ENCODE data around the gene MTAP.
"Not testable (repeated sequence)": the region's sequence is repeated elsewhere in the genome, so short reads cannot be mapped to it uniquely, and the experiment has no call there.

Gene MTAP

DNA sequence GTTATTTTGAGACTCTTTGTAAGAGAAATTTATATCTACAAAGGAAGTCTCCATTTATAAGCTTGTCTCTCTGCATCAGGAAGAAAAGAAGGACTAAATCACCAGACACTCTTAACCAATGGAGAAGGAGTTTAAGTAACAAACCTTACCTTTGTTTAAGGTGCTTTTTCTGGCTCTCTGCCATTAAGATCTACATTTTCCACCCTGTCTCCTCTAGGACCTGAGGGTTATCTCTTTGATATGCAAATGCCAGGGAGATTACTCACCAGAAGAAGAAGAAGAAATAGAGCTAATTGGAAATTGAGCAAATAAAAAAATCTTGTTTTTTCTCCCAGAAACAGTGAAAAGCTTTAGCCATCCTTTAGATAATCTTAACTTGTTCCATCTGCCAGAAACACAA is 130.8 kb downstream of the MTAP start:
- DNase-seq = no peak

GRCh38 chr9:21933865-21934264 is 131.4 kb downstream of the MTAP start:
- DNase-seq = no peak

DNA sequence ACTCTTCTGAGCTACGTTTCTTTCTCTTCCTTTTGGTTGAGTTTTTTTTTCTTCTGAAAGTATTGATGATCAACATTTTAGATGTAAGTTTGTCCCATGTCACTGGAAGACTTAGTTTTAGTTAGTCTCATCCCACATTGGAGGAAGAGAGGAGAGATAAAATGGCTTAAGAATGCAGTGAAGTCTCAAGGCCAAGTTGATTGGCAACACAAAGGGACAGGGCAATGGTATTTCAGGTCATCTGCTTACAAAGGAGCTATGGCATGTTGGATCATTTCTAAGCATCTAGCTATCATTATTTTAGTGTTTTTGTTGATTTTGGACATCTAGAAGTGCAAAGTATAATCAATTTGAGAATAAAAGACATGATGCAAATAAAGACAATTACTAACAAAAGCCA is 133.2 kb downstream of the MTAP start:
- no peak for DNase-seq

DNA sequence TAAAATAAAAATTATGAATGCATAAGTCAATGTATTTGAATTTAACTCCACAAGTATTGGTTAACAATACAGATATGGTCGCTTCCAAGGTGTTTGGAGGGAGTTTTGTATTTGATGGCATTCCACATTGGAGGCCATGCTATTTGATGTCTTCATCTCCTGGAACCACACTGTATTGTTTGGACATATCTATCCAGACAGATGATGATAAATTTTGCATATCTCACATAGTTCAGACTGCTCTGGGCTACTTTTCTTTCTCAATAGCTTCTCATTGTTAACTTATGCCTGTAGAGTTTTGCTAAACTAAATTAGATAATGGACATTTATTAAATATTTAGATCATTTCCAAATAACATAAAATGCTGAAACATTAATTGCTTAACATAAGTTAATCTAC is 133.7 kb downstream of the MTAP start:
- DNase-seq = no peak

GRCh38 chr9:21941337-21941995 is 139.0 kb downstream of the MTAP start:
- DNase-seq = no peak

- no peak for DNase-seq
Observed at GRCh38 chr9:21943464-21943863, 141.0 kb downstream of the MTAP start.

- no peak for DNase-seq
Observed at GRCh38 chr9:21945606-21946005, 143.2 kb downstream of the MTAP start.

DNA sequence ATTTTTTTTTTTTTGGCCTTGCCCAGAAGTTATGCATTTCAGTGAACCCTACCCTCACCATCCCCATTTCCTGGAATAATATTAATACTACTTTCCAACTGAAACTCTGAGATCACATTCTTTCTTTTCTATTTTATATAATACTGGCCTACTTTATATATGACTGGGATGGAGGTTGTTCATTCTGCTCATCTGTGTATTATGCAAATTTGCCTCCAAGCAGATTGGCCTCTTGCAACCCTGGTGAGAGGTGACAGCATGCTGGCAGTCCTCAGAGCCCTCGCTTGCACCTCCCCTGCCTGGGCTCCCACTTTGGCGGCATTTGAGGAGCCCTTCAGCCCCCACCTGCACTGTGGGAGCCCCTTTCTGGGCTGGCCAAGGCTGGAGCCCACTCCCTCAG is 156.4 kb downstream of the MTAP start:
- DNase-seq = no peak

- not testable (repeated sequence) for DNase-seq
Observed at GRCh38 chr9:21959268-21959667, 156.8 kb downstream of the MTAP start.

- DNase-seq = no peak
Observed at GRCh38 chr9:21961569-21961968, 159.1 kb downstream of the MTAP start.

DNA sequence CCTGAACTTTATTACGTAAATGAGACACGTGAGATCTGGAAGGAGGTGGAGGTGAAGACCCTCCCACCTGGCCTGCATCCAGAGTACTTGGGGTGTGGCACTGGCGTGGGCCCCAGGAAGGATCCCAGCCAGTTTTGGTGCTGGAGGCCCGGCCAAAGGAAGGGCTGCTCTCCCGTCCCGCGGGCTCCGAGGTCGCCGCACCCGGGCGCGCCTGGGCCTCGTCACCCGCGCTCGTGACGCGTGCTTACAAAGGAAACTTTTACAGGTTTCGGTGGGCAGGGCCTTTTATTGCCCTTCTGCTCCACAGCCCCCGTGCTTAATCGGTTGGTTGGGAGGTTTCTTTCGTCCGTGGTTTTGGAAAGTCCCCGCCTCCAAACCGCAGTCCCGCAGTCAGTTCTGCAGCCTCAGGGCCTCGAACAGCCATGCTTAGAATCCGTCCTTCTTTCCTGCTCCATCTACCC is 162.5 kb downstream of the MTAP start:
- peak; percentile 65 to 73 for DNase-seq

DNA sequence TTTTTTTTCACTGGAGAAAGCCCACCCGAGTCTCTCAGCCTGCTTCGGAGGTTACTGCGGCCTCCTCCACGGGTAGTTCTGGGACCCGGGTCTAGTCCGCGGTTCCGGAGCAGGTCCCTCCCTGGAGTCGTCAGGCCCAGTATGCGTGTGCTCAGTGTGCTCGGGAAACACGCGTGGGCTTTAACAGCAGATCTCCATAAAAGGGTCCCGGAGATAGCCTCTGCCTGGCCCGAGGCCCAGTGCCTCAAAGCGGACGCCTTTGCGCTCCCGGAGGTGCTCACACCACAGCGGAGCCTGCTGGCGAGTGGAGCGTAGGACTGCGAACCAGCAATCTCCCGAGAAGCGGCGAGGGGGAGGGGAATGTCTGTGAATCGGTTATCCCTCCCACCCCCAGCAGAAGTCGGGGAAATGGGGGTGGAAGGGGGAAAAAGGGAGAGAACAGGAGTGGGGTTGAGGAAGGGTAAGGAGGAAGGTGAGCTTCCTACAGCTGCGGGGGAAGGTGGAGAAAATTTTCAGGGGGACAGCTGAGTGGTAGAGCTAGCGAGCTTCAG is 163.0 kb downstream of the MTAP start:
- DNase-seq = peak; percentile 60 to 63

DNA sequence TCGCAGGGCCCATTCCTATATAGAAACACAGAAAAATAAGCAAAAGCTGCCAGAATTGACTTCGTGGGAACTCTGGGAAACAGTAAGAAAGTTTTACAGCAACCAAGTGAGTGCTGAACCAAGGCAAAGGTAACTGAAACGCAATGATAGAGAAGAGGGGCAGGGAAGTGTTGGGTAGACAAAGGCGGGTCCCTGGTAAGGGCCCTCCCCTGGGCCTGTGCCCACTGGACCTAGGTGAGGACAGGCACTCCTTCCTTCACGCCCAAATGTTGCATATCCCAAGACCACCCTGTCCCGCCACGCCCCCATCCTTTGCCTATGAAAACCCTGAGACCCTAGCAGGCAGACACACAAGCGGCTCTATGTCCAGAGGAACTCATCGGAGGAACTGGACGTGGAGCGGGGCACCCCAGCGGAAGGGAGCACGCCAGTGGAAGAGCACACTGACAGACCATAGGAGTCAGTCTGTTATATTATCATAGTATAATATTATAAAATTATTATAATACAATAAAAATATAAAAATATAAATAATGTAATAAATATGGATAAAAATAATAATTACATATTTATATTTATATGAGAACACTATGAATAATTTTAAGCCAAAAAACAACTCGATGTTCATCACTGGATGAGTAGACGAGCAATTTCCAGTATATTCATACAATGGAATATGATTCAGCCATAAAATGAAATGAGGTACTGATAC is 163.9 kb downstream of the MTAP start:
- DNase-seq = no peak

DNA sequence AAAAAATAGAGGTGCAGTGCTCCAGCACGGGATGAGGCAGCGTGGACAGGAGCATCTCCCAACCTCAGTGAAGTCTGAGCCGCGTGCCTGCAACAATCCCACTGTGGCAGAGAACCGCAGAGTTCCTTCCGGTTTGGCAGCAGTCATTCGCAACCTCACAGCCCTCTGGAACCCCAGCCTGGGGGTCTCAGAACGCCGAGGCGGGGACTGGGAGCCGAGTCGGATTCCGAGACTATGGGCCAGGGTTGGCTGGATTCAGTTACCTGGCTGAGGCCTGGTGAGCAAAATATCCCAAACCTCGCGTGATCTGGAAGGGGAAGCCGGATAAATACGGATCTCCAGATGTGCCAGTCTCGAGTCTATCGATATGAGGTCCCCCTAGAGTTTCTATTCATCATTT is 164.7 kb downstream of the MTAP start:
- no peak for DNase-seq

DNA sequence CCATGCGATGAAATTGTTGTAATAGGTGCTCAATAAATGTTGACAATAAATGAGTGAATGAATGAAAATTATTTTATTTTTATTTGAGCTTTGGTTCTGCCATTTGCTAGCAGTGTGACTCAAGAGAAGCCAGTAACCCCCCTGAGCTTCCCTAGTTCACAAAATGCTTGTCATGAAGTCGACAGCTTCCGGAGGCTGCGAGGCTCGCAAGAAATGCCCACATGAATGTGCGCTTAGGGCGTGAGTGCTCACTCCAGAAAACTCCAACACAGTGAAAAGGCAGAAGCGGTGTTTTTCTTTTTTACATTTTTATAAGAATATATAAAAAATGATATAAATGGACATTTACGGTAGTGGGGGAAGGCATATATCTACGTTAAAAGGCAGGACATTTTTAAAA is 165.3 kb downstream of the MTAP start:
- no peak for DNase-seq

DNA sequence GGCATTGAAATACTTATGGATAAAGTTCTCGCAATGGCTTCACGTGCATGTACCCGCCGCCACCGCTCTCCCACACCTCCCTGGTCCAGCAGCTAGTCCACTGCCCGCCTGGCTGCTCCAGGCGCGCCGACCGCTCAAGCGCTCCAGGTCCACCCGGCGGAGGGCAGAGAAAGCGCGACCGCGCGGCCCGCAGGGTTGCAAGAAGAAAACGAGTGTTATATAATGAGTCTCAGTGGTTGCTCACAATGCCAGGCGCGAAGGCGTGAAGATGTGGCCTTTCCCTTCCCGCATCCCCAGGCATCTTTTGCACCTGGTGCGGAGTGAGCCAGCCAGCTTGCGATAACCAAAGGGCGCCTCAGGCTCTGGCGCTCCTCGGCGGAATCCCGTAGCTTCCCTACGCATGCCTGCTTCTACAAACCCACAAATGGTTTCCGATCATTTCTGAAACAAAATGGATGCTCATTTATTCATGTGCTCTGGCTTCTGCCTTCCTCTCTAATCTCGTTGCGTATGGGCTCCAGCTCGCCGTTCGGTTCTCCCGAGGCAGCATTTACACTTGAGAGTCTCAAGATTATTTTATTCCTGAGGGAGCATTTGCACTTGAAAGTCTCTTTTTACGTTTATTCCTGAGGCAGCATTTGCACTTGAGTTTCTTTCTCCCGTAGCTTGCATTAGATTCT is 166.0 kb downstream of the MTAP start:
- no peak for DNase-seq

DNA sequence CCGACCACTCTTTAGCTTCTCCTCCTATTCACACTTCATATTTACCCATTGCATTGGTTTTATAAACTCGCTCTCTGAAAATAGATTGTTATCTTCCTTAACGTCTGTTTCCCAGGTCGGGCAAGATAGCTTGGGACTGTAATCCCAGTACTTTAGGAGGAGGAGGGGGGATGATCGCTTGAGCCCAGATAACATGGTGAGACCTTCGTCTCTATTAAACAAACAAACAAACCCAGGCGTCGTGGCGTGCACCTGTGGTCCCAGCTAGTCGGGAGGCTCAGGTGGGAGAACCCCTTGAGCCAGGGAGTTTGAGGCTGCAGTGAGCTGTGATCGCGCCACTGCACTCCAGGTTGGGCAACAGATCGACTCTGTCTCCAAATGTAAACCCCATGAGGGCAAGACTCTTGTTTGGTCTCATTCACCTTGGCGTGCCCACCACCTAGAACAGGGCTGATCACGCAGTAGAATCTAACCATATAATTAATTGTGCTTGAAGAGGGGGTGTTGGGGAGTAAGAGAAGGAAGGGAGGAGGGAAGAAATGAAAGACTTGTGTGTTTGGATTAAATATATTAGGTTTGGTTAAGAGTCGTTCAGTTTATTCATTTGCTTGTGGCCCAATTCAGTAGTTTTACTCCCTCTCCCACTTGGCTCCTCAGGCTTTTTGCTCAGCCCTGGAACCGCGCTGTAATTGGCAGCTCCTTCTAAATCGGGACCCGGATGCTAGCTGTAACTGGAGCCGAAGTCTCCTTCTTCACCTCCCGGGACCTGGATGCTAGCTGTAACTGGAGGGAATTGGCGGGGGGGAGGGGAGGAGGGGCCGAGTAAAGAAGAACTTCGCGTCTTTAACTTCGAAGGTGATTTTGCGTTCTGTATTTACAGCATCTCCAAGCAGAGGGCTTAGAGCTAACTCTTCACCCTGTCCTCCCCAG is 166.8 kb downstream of the MTAP start:
- no peak for DNase-seq

DNA sequence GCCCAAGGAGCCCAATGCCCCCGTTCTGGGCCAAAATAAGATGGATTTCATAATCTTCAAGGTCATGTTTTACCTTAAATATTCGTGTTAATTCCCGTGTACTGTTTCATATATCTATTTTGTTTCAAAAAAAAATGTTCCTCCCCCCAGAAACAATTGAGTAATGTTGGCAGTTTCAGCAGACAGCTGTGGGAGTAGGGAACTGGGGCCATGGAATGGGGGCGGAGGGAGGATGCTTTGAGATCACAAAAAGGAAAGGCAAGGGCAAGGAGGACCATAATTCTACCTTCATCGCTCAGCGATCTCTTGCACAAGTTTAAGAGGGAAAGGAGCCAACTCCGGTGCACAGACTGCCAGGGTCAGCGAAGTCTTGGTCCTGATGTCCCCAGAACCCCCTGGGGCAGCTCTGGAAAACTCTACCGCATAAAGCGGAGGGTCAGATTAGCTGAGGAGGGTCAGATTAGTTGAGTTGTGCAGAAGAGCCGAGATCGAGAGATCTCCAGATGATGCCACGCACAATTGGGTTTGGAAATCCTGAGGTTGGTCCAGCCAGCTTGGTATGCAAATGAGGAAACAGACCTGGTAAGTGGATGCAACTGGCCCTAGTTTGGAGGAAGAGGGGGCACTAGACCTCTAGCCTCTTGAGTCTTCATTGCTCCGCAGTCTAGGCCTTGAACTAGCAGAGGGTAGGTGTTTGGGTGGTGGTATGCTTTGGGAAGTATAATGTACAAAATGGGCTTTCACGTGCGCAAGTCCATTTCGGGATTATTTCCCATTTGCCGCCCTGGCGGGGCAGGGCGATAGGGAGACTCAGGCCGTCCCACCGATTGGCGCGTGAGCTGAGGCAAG is 167.7 kb downstream of the MTAP start:
- DNase-seq = no peak

- no peak for DNase-seq
Observed at GRCh38 chr9:21970800-21971640, 168.6 kb downstream of the MTAP start.

DNA sequence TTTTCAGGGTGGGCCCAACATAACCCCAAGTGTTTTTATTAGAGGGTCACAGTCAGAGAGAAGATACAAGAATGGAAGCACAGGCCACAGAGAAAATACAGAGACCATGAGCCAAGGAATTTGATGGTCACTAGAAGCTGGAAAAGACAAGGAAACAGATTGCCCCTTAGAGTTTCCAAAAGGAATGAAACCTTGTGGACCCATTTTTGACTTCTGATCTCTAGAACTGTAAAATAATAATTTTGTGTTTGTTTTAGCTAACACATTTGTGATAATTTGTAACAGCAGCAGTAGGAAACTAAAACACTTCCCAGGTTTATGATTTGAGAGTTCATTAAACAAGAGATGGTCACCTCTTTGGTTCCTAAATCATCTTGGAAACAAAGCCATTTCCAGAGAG is 169.9 kb downstream of the MTAP start:
- DNase-seq = no peak

DNA sequence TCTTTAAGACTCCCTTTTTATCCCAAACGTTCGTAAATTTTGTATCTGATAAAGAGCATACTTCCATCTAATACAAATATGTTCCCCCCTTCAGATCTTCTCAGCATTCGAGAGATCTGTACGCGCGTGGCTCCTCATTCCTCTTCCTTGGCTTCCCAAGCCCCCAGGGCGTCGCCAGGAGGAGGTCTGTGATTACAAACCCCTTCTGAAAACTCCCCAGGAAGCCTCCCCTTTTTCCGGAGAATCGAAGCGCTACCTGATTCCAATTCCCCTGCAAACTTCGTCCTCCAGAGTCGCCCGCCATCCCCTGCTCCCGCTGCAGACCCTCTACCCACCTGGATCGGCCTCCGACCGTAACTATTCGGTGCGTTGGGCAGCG is 171.9 kb downstream of the MTAP start:
- DNase-seq = no peak
